ENCODE data around the gene PRKCG.

DNA sequence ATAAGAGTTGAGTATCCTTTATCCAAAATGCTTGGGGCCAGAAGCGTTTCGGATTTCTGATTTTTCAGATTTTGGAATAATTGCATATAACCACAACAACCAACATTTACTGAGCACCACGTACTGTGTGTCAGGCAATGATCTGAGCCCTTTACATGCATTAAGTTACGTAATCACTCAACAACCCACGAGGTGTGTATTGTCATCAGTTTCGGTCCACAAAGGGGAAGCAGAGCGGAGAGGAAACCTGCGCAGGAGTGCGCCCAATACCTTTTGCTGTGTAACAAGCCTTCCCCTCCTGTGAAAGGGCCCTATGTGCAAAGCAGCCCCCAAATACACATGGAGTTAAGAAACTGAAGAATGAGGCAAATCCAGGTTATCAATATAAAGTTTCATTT lies 37.1 kb upstream of the PRKCG start:
- TF ChIP-seq, protein P1, sequence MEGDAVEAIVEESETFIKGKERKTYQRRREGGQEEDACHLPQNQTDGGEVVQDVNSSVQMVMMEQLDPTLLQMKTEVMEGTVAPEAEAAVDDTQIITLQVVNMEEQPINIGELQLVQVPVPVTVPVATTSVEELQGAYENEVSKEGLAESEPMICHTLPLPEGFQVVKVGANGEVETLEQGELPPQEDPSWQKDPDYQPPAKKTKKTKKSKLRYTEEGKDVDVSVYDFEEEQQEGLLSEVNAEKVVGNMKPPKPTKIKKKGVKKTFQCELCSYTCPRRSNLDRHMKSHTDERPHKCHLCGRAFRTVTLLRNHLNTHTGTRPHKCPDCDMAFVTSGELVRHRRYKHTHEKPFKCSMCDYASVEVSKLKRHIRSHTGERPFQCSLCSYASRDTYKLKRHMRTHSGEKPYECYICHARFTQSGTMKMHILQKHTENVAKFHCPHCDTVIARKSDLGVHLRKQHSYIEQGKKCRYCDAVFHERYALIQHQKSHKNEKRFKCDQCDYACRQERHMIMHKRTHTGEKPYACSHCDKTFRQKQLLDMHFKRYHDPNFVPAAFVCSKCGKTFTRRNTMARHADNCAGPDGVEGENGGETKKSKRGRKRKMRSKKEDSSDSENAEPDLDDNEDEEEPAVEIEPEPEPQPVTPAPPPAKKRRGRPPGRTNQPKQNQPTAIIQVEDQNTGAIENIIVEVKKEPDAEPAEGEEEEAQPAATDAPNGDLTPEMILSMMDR (IDR thresholded peaks at IDR 0.05), result no peak
- no peak for TF ChIP-seq EZH2phosphoT487 (IDR thresholded peaks at IDR 0.05)
- no peak for TF ChIP-seq EZH2 (IDR thresholded peaks at IDR 0.05)
